Stomach smooth muscle (tissue), 2 donors: Measurements from ENCODE around the gene SLC9A9.
"Not testable (repeated sequence)": the region's sequence is repeated elsewhere in the genome, so short reads cannot be mapped to it uniquely, and the experiment has no call there.

Experiments used
- H3K27ac ChIP-seq: one replicate; pipeline ENCODE4 v1.7.0; 2013; ENCODE audit warnings: mild to moderate bottlenecking, low read length, inconsistent platforms
- H3K27me3 ChIP-seq, 2 donors: one replicate each; pipeline ENCODE4 v1.7.0; 2013; ENCODE audit warnings: low read length in 2 of 2; ENCODE audit not compliant: insufficient read depth in 2 of 2, control insufficient read depth in 1 of 2
- H3K36me3 ChIP-seq, 2 donors: one replicate each; pipeline ENCODE4 v1.7.0; 2013; ENCODE audit warnings: low read length in 2 of 2; ENCODE audit not compliant: control insufficient read depth in 2 of 2, insufficient read depth in 2 of 2
- H3K4me1 ChIP-seq: one replicate; pipeline ENCODE4 v1.7.0; 2013; ENCODE audit warnings: low read length; ENCODE audit not compliant: control insufficient read depth, insufficient read depth
- H3K4me3 ChIP-seq, 2 donors: one replicate each; pipeline ENCODE4 v1.7.0; 2013; ENCODE audit warnings: low read length in 2 of 2
- H3K9ac ChIP-seq, 2 donors: one replicate each; pipeline ENCODE4 v1.7.0; 2013; ENCODE audit warnings: low read length in 2 of 2, mild to moderate bottlenecking in 1 of 2
- H3K9me3 ChIP-seq, 2 donors: one replicate each; pipeline ENCODE4 v1.7.0; 2013; ENCODE audit warnings: low read length in 2 of 2; ENCODE audit not compliant: control insufficient read depth in 2 of 2
- donor health status: healthy.
- donor health status: Pancreatic carcinoma.

SLC9A9 gene

DNA sequence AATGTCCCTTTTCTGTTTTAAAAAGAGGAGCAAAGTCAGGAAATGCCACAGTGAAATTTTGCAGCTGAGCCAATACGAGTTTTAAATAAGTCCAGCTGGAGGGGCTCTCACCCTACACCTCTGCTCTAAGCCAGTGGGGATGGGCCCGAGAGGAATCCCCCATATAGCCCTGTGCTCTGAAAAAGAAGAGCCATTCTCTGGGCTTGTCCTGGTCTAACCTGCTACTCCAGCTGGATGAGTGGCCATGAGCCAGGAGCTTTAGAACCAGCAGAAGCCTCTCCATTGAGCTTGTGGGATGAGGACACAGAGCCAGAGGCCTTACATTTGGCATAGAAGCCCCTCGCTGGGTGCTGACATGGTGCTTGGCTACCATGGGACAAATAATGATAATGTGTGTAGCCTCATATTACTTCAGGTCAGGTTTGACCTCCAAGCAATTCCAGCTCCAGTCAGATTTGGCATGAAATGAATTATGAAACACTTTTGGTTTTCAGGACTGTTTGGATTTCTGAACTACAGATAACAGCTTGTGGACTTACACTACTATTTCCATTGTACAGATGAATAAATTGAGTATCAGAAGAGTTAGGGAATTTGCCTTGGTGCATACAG is 556.3 kb downstream of the SLC9A9 start:
- H3K27ac ChIP-seq: no peak overlapping the region
- H3K9me3 ChIP-seq: no peaks in the 10 kb centered on the region
- H3K4me1 ChIP-seq: no peaks in the 10 kb centered on the region
- no peak overlapping the region for H3K9ac ChIP-seq
- H3K27me3 ChIP-seq: no peaks in the 10 kb centered on the region
- H3K36me3 ChIP-seq: no peaks in the 10 kb centered on the region
- H3K4me3 ChIP-seq: no peak overlapping the region

DNA sequence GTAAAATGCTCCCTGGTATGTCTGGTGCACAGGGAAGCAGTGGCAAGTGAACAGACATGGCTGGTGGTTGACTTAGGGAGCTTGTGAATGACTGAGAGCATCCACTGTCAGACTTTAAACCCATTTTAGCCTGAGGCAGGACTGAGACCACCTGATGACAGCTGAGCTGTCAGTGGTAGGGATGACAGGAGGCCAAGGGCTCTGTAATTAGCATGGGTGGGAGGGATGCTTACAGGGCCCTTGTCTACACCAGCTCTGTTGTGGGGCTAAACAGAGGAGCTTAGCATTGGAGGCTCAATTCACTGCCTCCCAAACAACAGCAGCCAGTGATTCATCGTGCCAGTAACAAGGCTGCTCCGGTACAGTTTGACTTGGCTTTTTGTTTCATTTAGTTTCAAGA is 559.3 kb downstream of the SLC9A9 start:
- H3K27ac ChIP-seq: no peak overlapping the region
- no peaks in the 10 kb centered on the region for H3K9me3 ChIP-seq
- H3K36me3 ChIP-seq: no peaks in the 10 kb centered on the region
- no peaks in the 10 kb centered on the region for H3K27me3 ChIP-seq
- no peaks in the 10 kb centered on the region for H3K4me1 ChIP-seq
- H3K4me3 ChIP-seq: no peak overlapping the region
- H3K9ac ChIP-seq: no peak overlapping the region

DNA sequence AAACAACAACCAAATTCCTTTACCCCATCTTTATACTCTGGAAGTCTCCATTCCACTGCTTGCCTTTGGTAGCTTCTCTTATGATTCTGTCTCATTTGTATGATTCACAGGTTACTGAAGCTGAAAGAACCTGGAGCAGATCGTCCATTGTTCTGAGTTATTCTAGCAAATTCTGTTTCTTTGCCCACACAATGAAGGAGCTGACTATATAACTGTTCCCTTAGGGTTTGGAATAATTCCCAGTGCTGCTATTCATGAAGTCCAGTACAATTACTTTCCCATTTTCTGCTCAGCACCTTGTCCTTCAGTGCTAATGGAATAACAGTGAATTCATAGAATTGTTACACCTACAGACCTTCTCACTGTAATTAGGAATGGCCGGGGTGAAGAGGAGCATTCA is 560.9 kb downstream of the SLC9A9 start:
- Histone ChIP-seq H3K36me3 (no peaks in the 10 kb centered on the region), H3K4me3 (no peak overlapping the region)

DNA sequence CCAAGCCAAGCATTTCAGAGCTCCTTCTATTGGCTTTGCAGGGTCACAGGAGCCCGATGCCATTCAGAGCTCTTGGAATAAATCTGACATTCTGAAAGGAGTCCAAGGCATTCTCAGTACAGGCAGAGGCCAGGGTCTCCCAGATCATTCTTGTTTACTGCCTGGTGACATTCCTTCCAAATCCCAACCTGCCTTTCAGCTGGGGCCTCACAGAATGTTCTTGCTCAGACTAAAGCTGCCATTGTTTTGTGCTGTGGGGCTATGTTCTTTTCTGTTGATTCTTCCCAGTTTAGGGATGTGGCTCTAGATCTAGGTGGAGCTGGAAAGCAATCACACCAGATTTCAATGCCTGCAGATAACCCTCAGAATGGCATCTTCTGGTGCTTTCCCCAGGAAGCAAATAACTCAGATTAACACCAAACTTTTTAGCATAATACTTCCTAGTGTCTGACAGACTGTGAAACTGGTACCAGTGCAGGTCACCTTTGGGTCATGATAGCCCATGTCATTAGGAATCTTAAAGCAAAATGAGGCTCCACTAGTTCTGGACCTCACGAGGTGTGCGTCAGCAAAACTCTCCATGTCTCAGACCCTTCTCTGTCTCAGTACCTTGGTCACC is 561.8 kb downstream of the SLC9A9 start:
- no peaks in the 10 kb centered on the region for H3K4me1 ChIP-seq
- no peaks in the 10 kb centered on the region for H3K27me3 ChIP-seq
- no peak overlapping the region for H3K27ac ChIP-seq
- no peaks in the 10 kb centered on the region for H3K9me3 ChIP-seq
- H3K4me3 ChIP-seq: no peak overlapping the region
- no peak overlapping the region for H3K9ac ChIP-seq
- H3K36me3 ChIP-seq: no peaks in the 10 kb centered on the region

More for the DNA sequence above, 560.9 kb downstream of the SLC9A9 start:
- no peaks in the 10 kb centered on the region for H3K4me1 ChIP-seq
- H3K27ac ChIP-seq: no peak overlapping the region
- no peaks in the 10 kb centered on the region for H3K9me3 ChIP-seq
- H3K9ac ChIP-seq: no peak overlapping the region
- H3K27me3 ChIP-seq: no peaks in the 10 kb centered on the region

DNA sequence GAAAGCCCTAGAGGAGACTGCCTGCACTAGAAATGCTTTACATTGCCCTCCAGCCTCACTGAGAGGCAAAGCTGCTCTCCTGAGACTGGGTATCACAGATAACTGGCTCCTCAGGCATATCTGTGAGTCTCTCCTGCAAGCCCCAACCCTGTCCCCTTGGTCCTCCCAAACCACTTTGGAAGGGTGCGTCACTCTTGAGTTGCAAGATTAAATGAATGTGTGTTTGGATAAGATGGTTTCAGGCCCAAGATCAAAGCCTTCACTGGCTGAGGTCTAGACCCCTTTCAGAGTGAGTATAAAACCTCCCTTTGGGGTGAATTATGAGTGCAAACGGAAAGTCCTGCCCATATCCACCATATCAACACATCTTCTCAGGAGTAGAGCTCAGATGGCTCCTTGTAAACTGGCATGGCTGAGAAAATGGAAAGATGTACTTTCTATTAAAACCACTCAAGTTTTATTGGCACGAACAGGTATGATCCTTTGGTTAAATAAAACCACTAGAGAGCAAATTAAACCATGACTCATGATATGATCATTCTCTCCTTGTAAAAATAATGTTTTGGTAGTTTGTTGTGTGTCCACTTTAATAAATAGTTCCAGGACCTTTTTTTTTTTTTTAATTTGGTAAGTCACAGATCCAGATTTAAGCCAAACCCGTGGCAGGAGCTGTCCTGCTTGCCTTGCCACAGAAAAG is 564.7 kb downstream of the SLC9A9 start:
- Histone ChIP-seq H3K9ac (no peak overlapping the region), H3K4me3 (no peak overlapping the region), H3K27ac (no peak overlapping the region)

DNA sequence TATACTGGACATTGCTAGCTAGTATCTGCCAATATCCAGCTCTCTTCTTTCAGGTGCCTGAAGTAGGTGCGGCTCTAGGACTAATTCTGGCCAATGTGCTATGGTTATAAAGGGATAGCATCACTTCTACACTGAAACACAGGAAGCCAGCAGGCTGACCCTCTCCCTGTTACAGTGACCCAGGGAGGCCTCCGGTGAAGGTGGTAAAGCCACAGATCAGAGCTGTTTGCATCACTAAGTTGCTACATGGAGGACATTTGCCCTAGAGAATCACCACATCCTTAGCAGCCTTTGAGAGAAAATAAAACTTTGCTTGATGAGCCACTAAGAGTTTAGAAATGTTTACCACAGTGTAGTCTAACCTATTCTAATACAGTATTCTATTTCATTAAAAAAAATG is 567.3 kb downstream of the SLC9A9 start:
- Histone ChIP-seq H3K9me3 (peaks cover 0 to 3% of the 10 kb centered on the region in 2 donors), H3K9ac (no peak overlapping the region), H3K27ac (no peak overlapping the region), H3K36me3 (no peaks in the 10 kb centered on the region), H3K4me1 (no peaks in the 10 kb centered on the region), H3K4me3 (no peak overlapping the region), H3K27me3 (no peaks in the 10 kb centered on the region)

More for the DNA sequence above, 564.7 kb downstream of the SLC9A9 start:
- no peaks in the 10 kb centered on the region for H3K27me3 ChIP-seq
- H3K9me3 ChIP-seq: peaks cover 0 to 3% of the 10 kb centered on the region in 2 donors
- no peaks in the 10 kb centered on the region for H3K36me3 ChIP-seq
- no peaks in the 10 kb centered on the region for H3K4me1 ChIP-seq

DNA sequence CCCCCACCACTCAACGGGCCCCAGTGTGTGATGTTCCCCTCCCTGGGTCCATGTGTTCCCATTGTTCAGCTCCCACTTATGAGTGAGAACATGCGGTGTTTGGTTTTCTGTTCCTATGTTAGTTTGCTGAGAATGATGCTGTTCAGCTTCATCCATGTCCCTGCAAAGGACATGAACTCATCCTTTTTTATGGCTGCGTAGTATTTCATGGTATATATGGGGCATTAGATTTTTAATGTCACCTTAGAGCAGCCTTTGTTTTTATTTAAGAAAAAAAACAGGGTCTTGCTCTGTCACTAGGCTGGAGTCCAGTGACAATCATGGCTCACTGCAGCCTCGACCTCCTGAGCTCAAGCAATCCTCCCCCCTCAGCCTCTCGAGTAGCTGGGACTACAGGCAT is 568.7 kb downstream of the SLC9A9 start:
- H3K4me1 ChIP-seq, H3K4me3 ChIP-seq, H3K9me3 ChIP-seq, H3K27me3 ChIP-seq, H3K9ac ChIP-seq, H3K27ac ChIP-seq, H3K36me3 ChIP-seq: not testable (repeated sequence)

DNA sequence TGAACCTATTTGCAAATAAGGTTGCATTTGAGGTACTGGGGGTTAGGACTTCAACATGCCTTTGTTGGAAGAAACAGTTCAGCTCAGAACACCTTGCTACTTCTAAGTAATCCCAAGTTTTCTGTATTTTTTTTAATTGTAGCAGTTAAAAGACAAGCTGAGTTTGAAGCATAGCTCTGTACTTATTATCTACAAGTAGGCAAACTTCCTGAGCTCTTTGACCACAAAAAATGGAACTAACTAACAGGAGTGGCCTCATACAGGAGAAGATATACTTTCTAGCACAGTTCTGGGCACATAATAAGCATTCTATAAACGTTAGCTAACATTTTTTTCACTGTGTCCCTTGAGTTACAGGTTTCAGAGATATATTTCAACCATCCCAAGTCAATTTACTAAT is 569.5 kb downstream of the SLC9A9 start:
- H3K27me3 ChIP-seq: no peaks in the 10 kb centered on the region
- no peak overlapping the region for H3K4me3 ChIP-seq
- H3K27ac ChIP-seq: no peak overlapping the region
- H3K4me1 ChIP-seq: no peaks in the 10 kb centered on the region
- H3K9ac ChIP-seq: no peak overlapping the region
- H3K36me3 ChIP-seq: no peaks in the 10 kb centered on the region
- peaks cover 0 to 3% of the 10 kb centered on the region in 2 donors for H3K9me3 ChIP-seq

DNA sequence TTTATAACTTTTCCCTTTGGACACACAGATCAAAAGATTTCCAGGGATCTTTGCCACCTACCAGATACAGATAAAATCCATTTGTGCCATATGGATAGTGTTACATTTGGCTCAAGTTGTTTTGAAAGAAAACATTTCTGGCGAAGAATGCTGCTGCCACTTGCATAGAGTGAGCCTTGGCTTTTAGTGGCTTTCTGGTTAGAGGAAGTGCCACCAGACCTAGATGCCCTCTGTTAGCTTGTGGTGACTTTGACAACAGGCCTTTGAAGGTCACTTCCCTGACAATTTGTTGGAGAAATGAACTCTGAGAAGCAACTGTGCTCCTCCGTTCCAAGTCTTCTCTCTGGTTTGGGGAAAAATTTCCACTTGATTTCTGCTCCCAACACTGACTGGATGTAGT is 570.7 kb downstream of the SLC9A9 start:
- H3K4me1 ChIP-seq: no peaks in the 10 kb centered on the region
- peaks cover 0 to 3% of the 10 kb centered on the region in 2 donors for H3K9me3 ChIP-seq

DNA sequence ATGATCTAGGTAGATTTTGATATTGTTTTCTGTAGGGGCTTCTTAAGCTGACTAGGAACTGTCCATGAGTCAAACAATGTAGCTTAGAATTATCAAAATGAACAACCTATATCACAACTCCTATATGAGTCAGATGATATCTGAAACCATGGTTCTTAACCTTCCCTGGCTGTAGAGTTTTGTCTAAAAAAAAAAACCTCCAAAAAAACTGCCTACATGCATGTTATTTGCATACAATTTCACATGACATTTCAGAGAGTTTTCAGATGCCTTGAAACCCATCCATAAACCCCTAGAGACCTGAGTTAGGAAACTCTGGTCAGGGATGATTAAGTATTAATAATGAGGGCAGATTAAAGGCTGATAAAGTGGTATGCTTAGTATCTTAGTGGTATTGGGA is 571.7 kb downstream of the SLC9A9 start:
- Histone ChIP-seq H3K27ac (no peak overlapping the region), H3K4me3 (no peak overlapping the region), H3K9me3 (peaks cover 0 to 3% of the 10 kb centered on the region in 2 donors), H3K36me3 (no peaks in the 10 kb centered on the region), H3K9ac (no peak overlapping the region), H3K27me3 (no peaks in the 10 kb centered on the region), H3K4me1 (no peaks in the 10 kb centered on the region)

More for the DNA sequence above, 570.7 kb downstream of the SLC9A9 start:
- no peaks in the 10 kb centered on the region for H3K27me3 ChIP-seq
- H3K36me3 ChIP-seq: no peaks in the 10 kb centered on the region
- H3K27ac ChIP-seq: no peak overlapping the region
- H3K9ac ChIP-seq: no peak overlapping the region
- H3K4me3 ChIP-seq: no peak overlapping the region
